GM19238 (cell line): Measurements from ENCODE around the gene ZFP36L1.
"Not testable (repeated sequence)": the region's sequence is repeated elsewhere in the genome, so short reads cannot be mapped to it uniquely, and the experiment has no call there.

Experiments used
- DNase-seq: peaks from one replicate; pipeline ENCODE4 v3.0.0; 2011; ENCODE audit warnings: low spot score; ENCODE audit not compliant: insufficient read length

ZFP36L1 gene

GRCh38 chr14:68763843-68764242, 29.0 kb downstream of the ZFP36L1 start:
- DNase-seq = not testable (repeated sequence)

DNA sequence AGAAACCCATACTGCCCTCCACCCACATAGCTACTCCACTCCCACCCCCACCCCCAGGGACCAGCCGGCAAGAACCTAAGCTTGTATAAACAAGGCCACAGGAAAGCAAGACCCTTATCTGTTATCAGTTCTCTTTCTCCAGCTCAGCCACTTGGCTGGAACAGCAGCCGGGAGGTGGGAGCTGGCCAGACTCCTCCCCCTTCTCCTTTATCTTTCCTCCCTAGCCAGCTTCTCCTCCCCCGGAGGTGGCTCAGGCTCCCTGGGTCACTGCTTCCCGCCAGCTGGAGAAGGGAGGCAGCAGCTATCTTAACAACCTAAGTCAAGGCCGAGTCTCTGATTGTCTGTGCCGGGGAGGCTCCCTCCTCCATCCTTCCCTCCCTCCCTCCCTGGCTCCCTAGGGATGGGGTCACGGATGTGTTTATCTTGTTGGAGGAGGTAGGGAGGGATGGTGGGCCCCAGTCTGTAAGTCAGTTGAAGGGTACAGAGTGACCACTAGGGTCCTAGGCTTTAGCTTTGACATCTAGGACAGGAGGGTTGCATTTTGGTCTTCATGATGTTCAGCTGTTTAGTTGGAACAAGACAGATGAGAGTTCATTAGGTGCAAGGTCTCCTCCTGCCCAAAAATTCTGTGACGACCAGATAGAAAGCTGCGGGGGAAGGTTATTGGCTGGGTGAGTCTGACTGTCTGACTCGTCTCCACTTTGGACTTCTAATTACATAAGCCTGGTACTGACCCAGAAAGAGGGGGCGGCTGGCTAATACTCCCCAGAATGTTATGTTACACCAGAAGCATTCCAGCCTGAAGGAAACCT, 29.7 kb downstream of the ZFP36L1 start:
- DNase-seq = no peak

- no peak for DNase-seq
Observed at GRCh38 chr14:68761391-68761790, 31.5 kb downstream of the ZFP36L1 start.

- DNase-seq = no peak
Observed at GRCh38 chr14:68760761-68761160, 32.1 kb downstream of the ZFP36L1 start.

- no peak for DNase-seq
Observed at GRCh38 chr14:68759937-68760336, 32.9 kb downstream of the ZFP36L1 start.

DNA sequence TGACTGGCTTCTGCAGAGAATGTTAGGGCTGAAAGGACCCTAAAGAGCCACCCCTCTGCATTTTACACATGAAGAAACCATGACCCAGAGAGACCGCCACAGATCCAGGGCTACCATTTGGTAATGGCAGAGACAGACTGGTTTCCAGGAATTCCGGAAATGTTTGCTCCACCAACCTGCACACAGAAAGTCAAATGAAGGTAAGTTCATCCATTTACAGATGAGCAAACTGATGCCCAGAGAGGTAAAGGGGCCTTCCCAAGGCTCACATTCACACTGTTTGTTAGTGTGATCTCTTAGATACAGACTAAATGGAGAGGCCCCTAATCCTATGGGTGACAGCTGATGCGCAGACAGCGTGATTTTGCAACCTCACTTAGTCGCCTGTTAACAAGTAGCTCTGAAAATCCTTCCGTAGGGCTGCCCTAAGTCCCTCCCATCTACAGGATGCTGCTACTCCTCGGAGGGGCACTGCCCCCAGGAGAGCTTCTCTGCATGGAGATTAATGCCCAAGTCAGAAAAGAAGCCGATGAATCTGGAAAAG, 33.8 kb downstream of the ZFP36L1 start:
- DNase-seq = no peak

- no peak for DNase-seq
Observed at GRCh38 chr14:68758301-68758700, 34.6 kb downstream of the ZFP36L1 start.

DNA sequence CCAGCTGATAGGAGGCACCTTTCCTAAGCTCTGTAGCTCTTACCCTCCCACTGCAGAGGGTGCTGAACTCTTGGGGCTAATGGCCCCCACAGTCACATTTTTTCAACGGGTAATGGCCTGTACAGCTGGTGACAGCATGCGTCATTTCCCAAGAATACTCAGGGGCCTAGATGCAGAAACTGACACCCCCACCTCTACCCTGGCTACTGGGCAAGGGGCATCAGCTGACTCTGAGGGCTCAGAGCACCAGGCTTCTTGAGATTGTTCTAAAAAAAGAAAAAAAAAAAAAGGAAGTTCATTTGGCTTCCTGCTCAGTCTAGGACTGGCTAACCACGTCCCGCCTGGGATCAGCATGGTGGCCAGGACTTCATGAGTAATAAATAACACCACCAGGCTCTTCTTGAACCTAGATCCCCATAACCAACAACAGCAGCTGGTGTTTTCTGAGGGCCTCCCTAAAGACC, 35.2 kb downstream of the ZFP36L1 start:
- no peak for DNase-seq

DNA sequence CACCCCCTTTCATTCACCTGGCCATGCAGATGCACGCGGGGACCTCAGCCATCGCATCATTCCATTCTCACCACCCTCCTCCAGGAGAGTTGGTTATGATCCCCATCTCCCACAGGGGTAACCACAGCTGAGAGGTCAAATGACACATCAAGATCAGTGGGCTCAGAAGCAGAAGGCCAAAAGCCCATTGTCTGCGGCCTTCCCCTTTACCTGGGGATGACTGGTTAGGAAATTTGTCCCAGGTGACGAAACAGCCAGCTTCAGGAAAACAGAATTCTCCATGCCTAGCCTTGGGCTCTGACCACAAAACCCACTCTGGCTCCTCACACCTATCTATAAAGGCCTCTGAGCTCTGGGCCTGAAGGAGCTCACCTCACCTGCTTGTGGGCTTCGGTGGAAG, 36.1 kb downstream of the ZFP36L1 start:
- DNase-seq = no peak

GRCh38 chr14:68756000-68756481, 36.8 kb downstream of the ZFP36L1 start:
- no peak for DNase-seq

DNA sequence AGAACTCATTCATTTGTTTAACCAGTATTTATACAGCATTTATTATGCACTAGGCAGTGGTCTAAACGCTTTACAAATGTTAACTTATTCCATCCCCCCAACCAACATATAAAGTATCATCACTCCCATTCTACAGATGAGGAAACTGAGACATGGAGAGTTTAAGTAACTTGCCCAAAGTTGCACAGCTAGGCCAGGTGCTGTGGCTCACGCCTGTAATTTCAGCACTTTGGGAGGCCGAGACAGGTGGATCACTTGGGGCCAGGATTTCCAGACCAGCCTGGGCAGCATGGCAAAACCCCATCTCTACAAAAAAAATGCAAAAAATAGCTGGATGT, 37.9 kb downstream of the ZFP36L1 start:
- DNase-seq = no peak

- no peak for DNase-seq
Observed at GRCh38 chr14:68753690-68754089, 39.2 kb downstream of the ZFP36L1 start.

GRCh38 chr14:68752271-68753006, 40.4 kb downstream of the ZFP36L1 start:
- no peak for DNase-seq

DNA sequence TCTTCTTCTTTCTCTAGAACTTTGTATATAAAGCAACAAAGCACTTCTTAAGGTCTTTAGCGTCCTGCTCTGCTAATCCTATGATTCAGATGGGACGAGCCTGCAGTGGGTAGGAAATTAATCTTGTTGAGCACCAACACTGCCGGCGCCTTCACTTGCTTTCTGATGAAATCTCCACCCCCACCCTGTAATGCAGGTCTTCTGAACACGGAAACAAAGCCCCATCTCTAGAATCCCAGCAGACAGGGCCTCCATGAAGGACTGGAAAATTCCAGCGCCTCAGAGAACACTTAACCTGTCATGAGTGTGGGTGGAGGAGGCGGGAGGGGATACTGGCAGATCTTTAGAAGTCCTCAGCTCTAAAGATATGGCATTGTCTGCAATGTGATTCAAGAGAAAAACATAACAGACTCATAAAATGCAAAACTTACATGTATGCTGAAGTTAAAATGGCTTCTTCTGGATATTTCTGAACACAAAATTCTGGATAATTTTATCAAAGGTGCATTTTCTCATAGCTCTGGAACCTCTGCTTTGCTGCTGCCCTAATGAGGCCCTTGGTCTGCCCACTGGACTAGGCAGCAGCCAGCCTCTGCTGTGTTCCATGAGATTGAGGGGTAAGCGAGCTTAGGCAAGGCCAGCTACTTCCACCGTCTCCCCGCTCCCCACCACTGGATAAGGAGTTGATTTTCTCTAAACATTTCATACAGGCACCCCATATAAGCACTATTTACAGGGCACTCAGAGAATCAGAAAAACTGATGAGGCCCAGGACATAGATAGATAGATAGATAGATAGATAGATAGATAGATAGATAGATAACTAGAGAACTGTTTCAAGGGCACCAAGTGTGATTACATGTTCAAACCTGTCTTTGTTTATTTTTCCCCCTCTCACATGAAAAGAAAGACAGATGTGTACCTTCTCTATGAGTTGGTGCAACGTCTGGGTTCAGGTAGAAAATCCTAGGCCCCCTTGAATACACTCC, 43.1 kb downstream of the ZFP36L1 start:
- no peak for DNase-seq

DNA sequence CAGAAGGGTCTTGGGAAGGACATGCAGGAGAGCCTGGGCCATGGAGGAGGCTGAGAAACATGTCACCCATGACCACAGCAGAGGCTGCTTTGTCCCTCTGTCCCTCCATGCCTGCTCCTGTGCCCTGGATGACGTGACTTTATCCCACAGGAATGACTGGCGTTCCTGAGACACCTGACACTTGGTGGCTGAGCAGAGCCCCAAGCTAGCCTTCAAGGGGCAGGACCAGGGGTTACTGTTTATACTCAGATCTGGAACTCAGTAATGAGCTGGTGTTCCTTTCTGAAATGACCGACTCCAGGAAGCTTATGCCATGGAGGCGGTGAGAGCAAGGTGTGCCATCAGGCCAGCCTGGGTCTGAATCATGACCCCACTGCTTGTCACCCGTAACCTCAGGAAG, 44.2 kb downstream of the ZFP36L1 start:
- DNase-seq = no peak

DNA sequence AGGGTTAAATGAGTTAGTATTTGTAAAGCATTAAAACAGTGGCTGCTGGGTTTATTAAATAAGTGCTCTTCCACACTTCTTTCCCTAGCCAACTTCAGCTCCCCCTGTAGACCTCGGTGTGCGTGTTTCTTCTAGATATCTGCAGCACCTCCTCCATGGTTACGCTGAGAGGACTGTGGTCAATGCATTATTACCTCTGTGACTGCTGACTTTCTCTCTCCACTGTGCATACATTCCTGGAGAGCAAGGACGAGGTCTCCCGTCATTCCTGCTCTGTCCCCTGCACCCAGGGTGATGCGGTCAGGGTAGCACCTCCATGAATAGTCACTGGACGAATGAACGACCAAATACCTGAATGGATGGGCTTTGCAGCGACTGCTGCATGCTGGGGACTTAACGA, 44.6 kb downstream of the ZFP36L1 start:
- no peak for DNase-seq

GRCh38 chr14:68747393-68747792, 45.5 kb downstream of the ZFP36L1 start:
- DNase-seq = no peak

- DNase-seq = no peak
Observed at GRCh38 chr14:68744613-68745012, 48.3 kb downstream of the ZFP36L1 start.

DNA sequence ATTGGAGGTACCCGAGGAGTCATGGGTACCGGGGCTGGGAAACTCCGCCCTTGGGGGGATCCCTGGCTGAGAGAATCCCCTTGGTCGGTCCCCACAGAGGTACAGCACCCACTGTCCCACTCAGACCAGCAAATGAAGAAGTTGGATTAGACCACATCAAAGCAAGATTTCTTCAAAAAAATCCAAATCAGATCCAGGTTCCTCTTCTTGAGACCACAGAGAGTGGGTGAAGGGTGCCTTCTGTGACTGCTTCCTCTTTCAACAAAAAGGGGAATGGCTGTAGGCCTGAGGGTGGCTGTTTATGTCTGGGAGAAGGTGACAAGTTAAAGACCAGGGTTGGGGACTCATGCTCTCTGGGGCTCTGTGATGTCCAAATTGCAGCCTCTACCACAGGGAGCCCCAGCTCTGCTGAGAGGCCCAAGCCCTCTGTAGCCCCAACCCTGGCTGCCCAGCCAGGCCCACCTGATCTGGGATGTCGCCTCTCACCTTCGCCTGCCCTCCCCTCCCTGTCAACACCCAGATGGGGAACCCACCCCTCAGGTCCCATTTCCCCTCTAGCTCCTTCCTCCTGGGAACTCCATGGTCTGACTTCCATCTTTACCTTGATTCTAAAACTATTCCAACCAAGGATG, 50.9 kb downstream of the ZFP36L1 start:
- DNase-seq = peak; percentile 63

DNA sequence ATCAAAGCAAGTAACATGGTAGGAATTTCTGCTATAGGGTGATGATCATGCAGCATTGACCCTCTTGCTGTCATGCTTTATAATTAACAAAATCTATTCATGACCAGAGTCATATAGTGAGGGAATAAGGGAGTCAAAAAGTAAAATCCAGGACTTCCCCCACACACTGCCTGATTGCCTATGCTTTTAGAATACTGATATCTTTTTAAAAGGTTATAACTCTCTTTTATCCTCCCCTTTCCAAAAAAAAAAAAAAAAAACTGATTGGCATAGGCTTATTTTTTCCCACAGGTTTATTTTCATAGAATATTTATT, 51.4 kb downstream of the ZFP36L1 start:
- no peak for DNase-seq
